ENCODE measurements around the gene OR51B5. TPM values are rescaled to one million over a fixed set of nuclear protein-coding genes. Genes with fewer than 3 reads are reported as not detected.

Gene OR51B5
- total and polyA plus RNA-seq, 10 of the 15 experiments (the other 5 are each of a cell fraction or from before 2014, with no cell fraction given), result 0.04 to 2.1 (median 0.17) TPM; not detected in 6

DNA sequence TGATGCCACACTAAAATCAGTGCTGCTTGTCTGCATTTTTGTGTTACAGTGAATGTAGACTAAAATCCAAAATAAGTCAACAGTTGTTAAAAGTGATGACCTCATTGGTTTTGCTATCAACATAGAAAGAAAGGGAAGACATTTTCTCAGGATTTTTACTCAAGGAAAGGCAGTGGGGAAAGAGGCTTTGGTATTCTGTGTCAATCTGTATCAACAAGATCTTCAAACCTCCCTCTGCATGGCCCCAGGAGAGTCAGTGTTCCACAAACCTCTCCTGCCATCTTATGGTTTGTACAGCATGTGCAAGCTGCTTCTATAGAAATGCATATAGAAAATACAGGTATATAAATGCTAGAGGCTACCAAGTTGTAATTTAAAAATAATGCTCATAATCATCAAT is 26.5 kb upstream of the OR51B5 start:
- TF ChIP-seq, protein P1, sequence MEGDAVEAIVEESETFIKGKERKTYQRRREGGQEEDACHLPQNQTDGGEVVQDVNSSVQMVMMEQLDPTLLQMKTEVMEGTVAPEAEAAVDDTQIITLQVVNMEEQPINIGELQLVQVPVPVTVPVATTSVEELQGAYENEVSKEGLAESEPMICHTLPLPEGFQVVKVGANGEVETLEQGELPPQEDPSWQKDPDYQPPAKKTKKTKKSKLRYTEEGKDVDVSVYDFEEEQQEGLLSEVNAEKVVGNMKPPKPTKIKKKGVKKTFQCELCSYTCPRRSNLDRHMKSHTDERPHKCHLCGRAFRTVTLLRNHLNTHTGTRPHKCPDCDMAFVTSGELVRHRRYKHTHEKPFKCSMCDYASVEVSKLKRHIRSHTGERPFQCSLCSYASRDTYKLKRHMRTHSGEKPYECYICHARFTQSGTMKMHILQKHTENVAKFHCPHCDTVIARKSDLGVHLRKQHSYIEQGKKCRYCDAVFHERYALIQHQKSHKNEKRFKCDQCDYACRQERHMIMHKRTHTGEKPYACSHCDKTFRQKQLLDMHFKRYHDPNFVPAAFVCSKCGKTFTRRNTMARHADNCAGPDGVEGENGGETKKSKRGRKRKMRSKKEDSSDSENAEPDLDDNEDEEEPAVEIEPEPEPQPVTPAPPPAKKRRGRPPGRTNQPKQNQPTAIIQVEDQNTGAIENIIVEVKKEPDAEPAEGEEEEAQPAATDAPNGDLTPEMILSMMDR (IDR thresholded peaks at IDR 0.05 in 2 of 3, conservative IDR thresholded peaks at IDR 0.05 in 1 of 3; ENCODE audit: control insufficient read depth in 2 of 3, extremely low read depth in 1 of 3, insufficient read depth in 1 of 3, low read depth in 3 of 3, low read length in 3 of 3), result peak in 2 of 3 experiments; percentile 22 to 61; a peak in 3 of 6 replicates
- TF ChIP-seq SMC3 (IDR thresholded peaks at IDR 0.05; ENCODE audit: borderline replicate concordance, low read length) (peak; percentile 71; the same call in 1 of the 2 replicates), RAD21 (IDR thresholded peaks at IDR 0.05; ENCODE audit: insufficient read depth, low read depth, low read length) (peak; percentile 29), ATF7 (IDR thresholded peaks at IDR 0.05; ENCODE audit: low read depth) (peak; percentile 31; the same call in 1 of the 2 replicates), SMAD1 (IDR thresholded peaks at IDR 0.05; ENCODE audit: low read depth, partially characterized antibody) (no peak)
- ATAC-seq (peak; percentile 83), DNase-seq (ENCODE audit: low read depth, low spot score) (no peak), FAIRE-seq (no peak)
- no peaks in the 10 kb centered on the region for H3K4me1 ChIP-seq (ENCODE audit: control insufficient read depth, insufficient read depth, low read length)
- RAD21 ChIA-PET (ENCODE audit: unreplicated experiment), result interaction anchor here (1.1 kb wide), 1 partner anchor 245 kb away, joined by 4 read pairs; no protein-coding TSS in a partner anchor
- H3K79me2 ChIP-seq (ENCODE audit: control insufficient read depth, insufficient read depth, low read length), result no peaks in the 10 kb centered on the region
- no peak overlapping the region for H3K9ac ChIP-seq (ENCODE audit: control insufficient read depth, insufficient read depth, low read length)
- no peak overlapping the region for H3K27ac ChIP-seq (ENCODE audit: control insufficient read depth, insufficient read depth)
- no peaks in the 10 kb centered on the region for H3K27me3 ChIP-seq (replicated peaks in 1 of 2; ENCODE audit: control insufficient read depth in 2 of 2, insufficient read depth in 2 of 2, low read length in 1 of 2)
- CTCF ChIA-PET, result interaction anchor here (1.3 to 2.7 kb wide), 4 partner anchors 10 to 745 kb away, joined by 4 to 11 read pairs (median 8); no protein-coding TSS in a partner anchor
- no peak overlapping the region for H3K4me3 ChIP-seq
- no peak overlapping the region for H3K4me2 ChIP-seq (ENCODE audit: control insufficient read depth, insufficient read depth)
- no peaks in the 10 kb centered on the region for H3K36me3 ChIP-seq (ENCODE audit: control insufficient read depth in 2 of 2, insufficient read depth in 2 of 2, low read length in 1 of 2)
- H2AFZ ChIP-seq (ENCODE audit: control insufficient read depth, low read depth, low read length), result no peak overlapping the region
- SMC1A ChIA-PET (ENCODE audit: uncharacterized antibody, unreplicated experiment), result interaction anchor here (0.9 to 1.6 kb wide), 3 partner anchors 17 to 733 kb away, joined by 3 read pairs; partner anchors contain the start of gene OR51D1
- POLR2A ChIA-PET, result interaction anchor here (0.6 kb wide), 1 partner anchor 159 kb away, joined by 10 read pairs; no protein-coding TSS in a partner anchor
- no TSS peak for BruUV-seq (replicated peaks)
- in situ Hi-C loops (cut with MboI) (loop anchor here (5.0 kb wide), 2 partner anchors 167 to 742 kb away; partner anchors contain the start of gene OR51V1), intact Hi-C loops (cut with micrococcal nuclease; ENCODE audit: unreplicated experiment) (loop anchor here (2.0 kb wide), 1 partner anchor 79 kb away; no protein-coding TSS in a partner anchor)
- H4K20me1 ChIP-seq (ENCODE audit: control insufficient read depth, insufficient read depth), result no peaks in the 10 kb centered on the region
- no peaks in the 10 kb centered on the region for H3K9me3 ChIP-seq (replicated peaks; ENCODE audit: control insufficient read depth, insufficient read depth, low read length)

All from GM12878 (cell line).